ENCODE data around the gene PRR20E. TPM values are rescaled to one million over a fixed set of nuclear protein-coding genes. Genes with fewer than 3 reads are reported as not detected.
"Not testable (repeated sequence)": the region's sequence is repeated elsewhere in the genome, so short reads cannot be mapped to it uniquely, and the experiment has no call there.

PRR20E gene
- total RNA-seq: not detected

- H3K9me3 ChIP-seq; H3K36me3 ChIP-seq; DNase-seq (ENCODE audit: low spot score); H3K4me1 ChIP-seq; H3K27me3 ChIP-seq; H3K4me3 ChIP-seq; H3K27ac ChIP-seq: not testable (repeated sequence)
Observed at GRCh38 chr13:57166897-57167296, at the start of gene PRR20E. TSS of gene PRR20E (plus strand) at chr13:57167197. CDS start at chr13:57167584, 387 bp downstream.

- no peak for TF ChIP-seq CTCF (IDR thresholded peaks at IDR 0.05)
- Histone ChIP-seq H3K27me3 (no peaks in the 10 kb centered on the region), H3K27ac (peak overlapping the region; percentile 46 to 79), H3K36me3 (no peaks in the 10 kb centered on the region), H3K4me1 (peaks cover 0 to 16% of the 10 kb centered on the region in 2 donors), H3K4me3 (no peak overlapping the region), H3K9me3 (no peaks in the 10 kb centered on the region)
- no peak for DNase-seq (ENCODE audit: low spot score)
Observed at GRCh38 chr13:57123681-57124080, 43.3 kb upstream of the PRR20E start.

- Histone ChIP-seq H3K27ac (no peak overlapping the region), H3K4me1 (peaks cover 0 to 3% of the 10 kb centered on the region in 2 donors), H3K36me3 (no peaks in the 10 kb centered on the region), H3K9me3 (no peaks in the 10 kb centered on the region), H3K4me3 (no peak overlapping the region), H3K27me3 (no peaks in the 10 kb centered on the region)
- no peak for TF ChIP-seq CTCF (IDR thresholded peaks at IDR 0.05)
- no peak for DNase-seq (ENCODE audit: low spot score)
Observed at GRCh38 chr13:57128909-57129308, 38.1 kb upstream of the PRR20E start.

GRCh38 chr13:57136093-57136492, 30.9 kb upstream of the PRR20E start:
- no peak for DNase-seq (ENCODE audit: low spot score)
- Histone ChIP-seq H3K4me3 (no peak overlapping the region), H3K27me3 (no peaks in the 10 kb centered on the region), H3K27ac (no peak overlapping the region), H3K9me3 (no peaks in the 10 kb centered on the region), H3K36me3 (no peaks in the 10 kb centered on the region), H3K4me1 (no peaks in the 10 kb centered on the region)
- TF ChIP-seq CTCF (IDR thresholded peaks at IDR 0.05): no peak

- H3K36me3 ChIP-seq: no peaks in the 10 kb centered on the region
- no peaks in the 10 kb centered on the region for H3K27me3 ChIP-seq
- DNase-seq (ENCODE audit: low spot score): no peak
- no peak for TF ChIP-seq CTCF (IDR thresholded peaks at IDR 0.05)
- H3K27ac ChIP-seq: no peak overlapping the region
- no peaks in the 10 kb centered on the region for H3K4me1 ChIP-seq
- H3K9me3 ChIP-seq: no peaks in the 10 kb centered on the region
- no peak overlapping the region for H3K4me3 ChIP-seq
Observed at GRCh38 chr13:57137585-57137984, 29.4 kb upstream of the PRR20E start.

GRCh38 chr13:57138988-57139387, 28.0 kb upstream of the PRR20E start:
- no peaks in the 10 kb centered on the region for H3K36me3 ChIP-seq
- H3K4me3 ChIP-seq: no peak overlapping the region
- no peak overlapping the region for H3K27ac ChIP-seq
- no peaks in the 10 kb centered on the region for H3K4me1 ChIP-seq
- H3K9me3 ChIP-seq: no peaks in the 10 kb centered on the region
- DNase-seq (ENCODE audit: low spot score): no peak
- no peak for TF ChIP-seq CTCF (IDR thresholded peaks at IDR 0.05)
- H3K27me3 ChIP-seq: no peaks in the 10 kb centered on the region

- H3K4me3 ChIP-seq; H3K27me3 ChIP-seq; H3K36me3 ChIP-seq; H3K4me1 ChIP-seq; DNase-seq (ENCODE audit: low spot score); H3K27ac ChIP-seq; H3K9me3 ChIP-seq: not testable (repeated sequence)
Observed at GRCh38 chr13:57139781-57140180, 27.2 kb upstream of the PRR20E start.

- not testable (repeated sequence) for DNase-seq (ENCODE audit: low spot score); H3K27ac ChIP-seq; H3K9me3 ChIP-seq
Observed at GRCh38 chr13:57140235-57140968, 26.6 kb upstream of the PRR20E start, which contains the start of gene PRR20A. TSS of gene PRR20A (plus strand) at chr13:57140918. CDS start at chr13:57141305, 387 bp downstream.

GRCh38 chr13:57147188-57147587, 19.8 kb upstream of the PRR20E start, which contains the start of gene PRR20B:
TSS of gene PRR20B (plus strand) at chr13:57147488. CDS start at chr13:57147875, 387 bp downstream.
- DNase-seq (ENCODE audit: low spot score); H3K27ac ChIP-seq; H3K4me1 ChIP-seq; H3K4me3 ChIP-seq; H3K36me3 ChIP-seq; H3K9me3 ChIP-seq; H3K27me3 ChIP-seq: not testable (repeated sequence)

More at GRCh38 chr13:57140235-57140968, 26.6 kb upstream of the PRR20E start, which contains the start of gene PRR20A:
- H3K4me3 ChIP-seq, H3K4me1 ChIP-seq, H3K27me3 ChIP-seq, H3K36me3 ChIP-seq: not testable (repeated sequence)

- not testable (repeated sequence) for H3K27me3 ChIP-seq; H3K4me3 ChIP-seq; H3K4me1 ChIP-seq; DNase-seq (ENCODE audit: low spot score); H3K36me3 ChIP-seq; H3K27ac ChIP-seq; H3K9me3 ChIP-seq
Observed at GRCh38 chr13:57148106-57148505, 18.9 kb upstream of the PRR20E start.
